ENCODE measurements around the gene ZKSCAN4.

DNA sequence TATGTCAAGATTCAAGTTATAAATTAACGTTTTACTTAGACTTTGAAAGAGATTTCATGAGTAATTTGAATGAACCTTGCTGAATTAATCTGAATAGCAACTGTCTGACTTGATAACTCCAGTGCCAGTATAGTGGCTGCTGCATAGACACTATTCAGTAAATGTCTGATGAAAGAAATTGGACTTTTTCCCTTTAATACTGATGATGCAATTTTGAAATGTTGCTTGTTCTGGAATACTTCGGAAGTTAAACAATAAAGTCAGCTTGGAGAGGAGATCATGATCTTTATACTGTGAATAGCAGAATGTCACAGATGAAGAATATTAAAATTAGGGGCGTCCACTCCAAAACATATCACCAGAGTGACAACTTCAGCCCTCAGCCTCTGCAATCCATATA, 25.7 kb upstream of the ZKSCAN4 start:
- no peak for TF ChIP-seq BHLHE40 (IDR thresholded peaks at IDR 0.05; ENCODE audit: borderline replicate concordance)
- no peak for TF ChIP-seq L3MBTL2 (conservative IDR thresholded peaks at IDR 0.05)
- no peak for TF ChIP-seq NFRKB (IDR thresholded peaks at IDR 0.05)
- TF ChIP-seq SUZ12 (IDR thresholded peaks at IDR 0.05): no peak
- no peak for TF ChIP-seq SP1 (IDR thresholded peaks at IDR 0.05)
- TF ChIP-seq TARDBP (IDR thresholded peaks at IDR 0.05): no peak
- no peak for TF ChIP-seq CTBP1 (IDR thresholded peaks at IDR 0.05; ENCODE audit: borderline replicate concordance)
- no peak for TF ChIP-seq FOXA1 (IDR thresholded peaks at IDR 0.05)
- TF ChIP-seq ARNT (IDR thresholded peaks at IDR 0.05): no peak
- TF ChIP-seq ELF4 (IDR thresholded peaks at IDR 0.05): no peak
- TF ChIP-seq, protein P1, sequence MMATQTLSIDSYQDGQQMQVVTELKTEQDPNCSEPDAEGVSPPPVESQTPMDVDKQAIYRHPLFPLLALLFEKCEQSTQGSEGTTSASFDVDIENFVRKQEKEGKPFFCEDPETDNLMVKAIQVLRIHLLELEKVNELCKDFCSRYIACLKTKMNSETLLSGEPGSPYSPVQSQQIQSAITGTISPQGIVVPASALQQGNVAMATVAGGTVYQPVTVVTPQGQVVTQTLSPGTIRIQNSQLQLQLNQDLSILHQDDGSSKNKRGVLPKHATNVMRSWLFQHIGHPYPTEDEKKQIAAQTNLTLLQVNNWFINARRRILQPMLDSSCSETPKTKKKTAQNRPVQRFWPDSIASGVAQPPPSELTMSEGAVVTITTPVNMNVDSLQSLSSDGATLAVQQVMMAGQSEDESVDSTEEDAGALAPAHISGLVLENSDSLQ (IDR thresholded peaks at IDR 0.05): no peak
- no peak for TF ChIP-seq FOXK2 (IDR thresholded peaks at IDR 0.05)

Measured in HEK293T (cell line).